ENCODE measurements around the gene MOB3C.
"Not testable (repeated sequence)": the region's sequence is repeated elsewhere in the genome, so short reads cannot be mapped to it uniquely, and the experiment has no call there.

Gene MOB3C

GRCh38 chr1:46616277-46617107, at the start of gene MOB3C:
Gene MOB3C (minus strand): TSS chr1:46616811. CDS start chr1:46613321, 3,490 bp downstream.
- DNase-seq (ENCODE audit: low spot score): peak; percentile 85

GRCh38 chr1:46665983-46666382, 49.4 kb upstream of the MOB3C start:
- no peak for DNase-seq (ENCODE audit: low spot score)

- DNase-seq (ENCODE audit: low spot score): not testable (repeated sequence)
Measured at GRCh38 chr1:46662919-46663318, 46.3 kb upstream of the MOB3C start.

GRCh38 chr1:46660116-46660515, 43.5 kb upstream of the MOB3C start:
- DNase-seq (ENCODE audit: low spot score): not testable (repeated sequence)

GRCh38 chr1:46659307-46659870, 42.8 kb upstream of the MOB3C start:
- no peak for DNase-seq (ENCODE audit: low spot score)

GRCh38 chr1:46657775-46658174, 41.2 kb upstream of the MOB3C start:
- no peak for DNase-seq (ENCODE audit: low spot score)

- DNase-seq (ENCODE audit: low spot score): no peak
Measured at GRCh38 chr1:46656643-46657042, 40.0 kb upstream of the MOB3C start.

GRCh38 chr1:46655848-46656247, 39.2 kb upstream of the MOB3C start:
- DNase-seq (ENCODE audit: low spot score): no peak

- not testable (repeated sequence) for DNase-seq (ENCODE audit: low spot score)
Measured at GRCh38 chr1:46654698-46655097, 38.1 kb upstream of the MOB3C start.

GRCh38 chr1:46654012-46654411, 37.4 kb upstream of the MOB3C start:
- no peak for DNase-seq (ENCODE audit: low spot score)

GRCh38 chr1:46653405-46653958, 36.9 kb upstream of the MOB3C start:
- no peak for DNase-seq (ENCODE audit: low spot score)

- no peak for DNase-seq (ENCODE audit: low spot score)
Measured at GRCh38 chr1:46652321-46653100, 35.9 kb upstream of the MOB3C start.

- not testable (repeated sequence) for DNase-seq (ENCODE audit: low spot score)
Measured at GRCh38 chr1:46651152-46651551, 34.5 kb upstream of the MOB3C start.

GRCh38 chr1:46650491-46650890, 33.9 kb upstream of the MOB3C start:
- DNase-seq (ENCODE audit: low spot score): no peak

GRCh38 chr1:46649764-46650163, 33.2 kb upstream of the MOB3C start:
- DNase-seq (ENCODE audit: low spot score): no peak

GRCh38 chr1:46647611-46648010, 31.0 kb upstream of the MOB3C start:
- DNase-seq (ENCODE audit: low spot score): no peak

GRCh38 chr1:46646844-46647243, 30.2 kb upstream of the MOB3C start:
- no peak for DNase-seq (ENCODE audit: low spot score)

- no peak for DNase-seq (ENCODE audit: low spot score)
Measured at GRCh38 chr1:46646331-46646730, 29.7 kb upstream of the MOB3C start.

- DNase-seq (ENCODE audit: low spot score): no peak
Measured at GRCh38 chr1:46645815-46646214, 29.2 kb upstream of the MOB3C start.

- peak; percentile 61 for DNase-seq (ENCODE audit: low spot score)
Measured at GRCh38 chr1:46643368-46643775, 26.8 kb upstream of the MOB3C start.

- peak; percentile 25 for DNase-seq (ENCODE audit: low spot score)
Measured at GRCh38 chr1:46642115-46642680, 25.6 kb upstream of the MOB3C start.

- DNase-seq (ENCODE audit: low spot score): no peak
Measured at GRCh38 chr1:46639547-46639946, 22.9 kb upstream of the MOB3C start.
